ENCODE measurements around the gene SPZ1.

- TF ChIP-seq CTCF (IDR thresholded peaks at IDR 0.05) (no peak), POLR2A (IDR thresholded peaks at IDR 0.05) (no peak), POLR2AphosphoS5 (IDR thresholded peaks at IDR 0.05) (no peak)
Observed at GRCh38 chr5:80300125-80300524, 19.7 kb upstream of the SPZ1 start.

Data from stomach (tissue), 4 donors.